SU-DHL-6 (cell line): Measurements from ENCODE around the gene ADAMTS17.

Experiments
- H2AFZ ChIP-seq: fragments of 200-600 bp; sonication (generic); 2 replicates; pipeline ENCODE4 v1.6.1; 2014; ENCODE audit warnings: low read depth, mild to moderate bottlenecking, moderate library complexity, mixed read lengths, antibody characterized with exemption, low read length; ENCODE audit not compliant: severe bottlenecking
- H3F3A ChIP-seq: fragments of 200-600 bp; shearing (Covaris generic); 2 replicates; pipeline ENCODE4 v1.6.0; 2016; ENCODE audit warnings: antibody characterized with exemption, mild to moderate bottlenecking; ENCODE audit not compliant: insufficient read depth
- H3K27ac ChIP-seq: fragments of 200-600 bp; sonication (generic); 2 replicates; pipeline ENCODE4 v1.5.1; 2016; ENCODE audit warnings: low read depth, mild to moderate bottlenecking, low read length, moderate library complexity, mixed read lengths
- H3K27me3 ChIP-seq: fragments of 200-600 bp; sonication (generic), shearing (Covaris generic); 2 replicates; pipeline ENCODE4 v1.6.0; 2014; ENCODE audit warnings: mild to moderate bottlenecking, low read length
- H3K36me3 ChIP-seq: fragments of 200-600 bp; sonication (generic); 2 replicates; pipeline ENCODE4 v1.6.1; 2014; ENCODE audit warnings: mild to moderate bottlenecking, low read length, mixed read lengths
- H3K4me2 ChIP-seq: fragments of 300-600, 200-600 bp; shearing (Covaris generic), sonication (generic); 2 replicates; pipeline ENCODE4 v1.6.0; 2014; ENCODE audit warnings: low read length, low read depth, mild to moderate bottlenecking; ENCODE audit not compliant: poor library complexity, severe bottlenecking
- H3K4me3 ChIP-seq: fragments of 200-600 bp; sonication (generic); 2 replicates; pipeline ENCODE4 v1.5.1; 2014; ENCODE audit warnings: antibody characterized with exemption, low read length, mild to moderate bottlenecking, mixed read lengths; ENCODE audit not compliant: insufficient read depth, poor library complexity, severe bottlenecking
- H3K79me2 ChIP-seq: fragments of 200-600 bp; sonication (generic); 2 replicates; pipeline ENCODE4 v1.6.1; 2014; ENCODE audit warnings: mild to moderate bottlenecking, low read length, moderate library complexity; ENCODE audit not compliant: insufficient read depth
- H3K9ac ChIP-seq: fragments of 200-600 bp; sonication (generic); 2 replicates; pipeline ENCODE4 v1.7.0; 2014; ENCODE audit warnings: mild to moderate bottlenecking, low read length
- H3K9me2 ChIP-seq: fragments of 200-600 bp; sonication (generic); replicated peaks from 2 replicates; pipeline ENCODE4 v1.6.1; 2014; ENCODE audit warnings: low read length; ENCODE audit not compliant: insufficient read depth
- H3K9me3 ChIP-seq: fragments of 200-600 bp; sonication (generic); 2 replicates; pipeline ENCODE4 v1.6.1; 2014; ENCODE audit warnings: low read length, mixed read lengths; ENCODE audit not compliant: insufficient read depth
- H4K20me1 ChIP-seq: fragments of 200-600 bp; sonication (generic); 2 replicates; pipeline ENCODE4 v1.6.1; 2014; ENCODE audit warnings: low read depth, mild to moderate bottlenecking, antibody characterized with exemption, low read length, moderate library complexity, mixed read lengths
- CTCF ChIP-seq: fragments of 200-600 bp; sonication (generic); IDR thresholded peaks from one replicate; pipeline ENCODE4 v1.5.1; 2017; ENCODE audit warnings: antibody characterized with exemption, mild to moderate bottlenecking, low read length, moderate library complexity; ENCODE audit not compliant: insufficient read depth, poor library complexity, severe bottlenecking
- EZH2phosphoT487 ChIP-seq: fragments of 200-600 bp; sonication (generic), shearing (Covaris generic); conservative IDR thresholded peaks from 2 replicates; pipeline ENCODE4 v1.6.1; 2018; ENCODE audit warnings: mild to moderate bottlenecking, antibody characterized with exemption, low read length, moderate library complexity, mixed read lengths

The ADAMTS17 gene

GRCh38 chr15:100038736-100039135, 303.0 kb downstream of the ADAMTS17 start:
- H3K27ac ChIP-seq, result no peak overlapping the region
- H3K4me3 ChIP-seq, result no peak overlapping the region
- H3K36me3 ChIP-seq, result no peaks in the 10 kb centered on the region
- H3K9ac ChIP-seq, result no peak overlapping the region
- no peaks in the 10 kb centered on the region for H3K9me3 ChIP-seq
- no peaks in the 10 kb centered on the region for H3K79me2 ChIP-seq
- H3K27me3 ChIP-seq, result no peaks in the 10 kb centered on the region
- H4K20me1 ChIP-seq, result no peaks in the 10 kb centered on the region
- no peaks in the 10 kb centered on the region for H3F3A ChIP-seq
- H3K4me2 ChIP-seq, result no peak overlapping the region
- no peaks in the 10 kb centered on the region for H3K9me2 ChIP-seq
- TF ChIP-seq CTCF (no peak), EZH2phosphoT487 (no peak)
- no peak overlapping the region for H2AFZ ChIP-seq

GRCh38 chr15:100037901-100038300, 303.9 kb downstream of the ADAMTS17 start:
- no peaks in the 10 kb centered on the region for H4K20me1 ChIP-seq
- no peaks in the 10 kb centered on the region for H3F3A ChIP-seq
- H3K4me2 ChIP-seq, result no peak overlapping the region
- TF ChIP-seq CTCF (no peak), EZH2phosphoT487 (no peak)
- H3K9ac ChIP-seq, result no peak overlapping the region
- no peak overlapping the region for H3K27ac ChIP-seq
- H2AFZ ChIP-seq, result no peak overlapping the region
- no peaks in the 10 kb centered on the region for H3K36me3 ChIP-seq
- H3K9me2 ChIP-seq, result no peaks in the 10 kb centered on the region
- no peak overlapping the region for H3K4me3 ChIP-seq
- no peaks in the 10 kb centered on the region for H3K79me2 ChIP-seq
- H3K27me3 ChIP-seq, result no peaks in the 10 kb centered on the region
- no peaks in the 10 kb centered on the region for H3K9me3 ChIP-seq

GRCh38 chr15:100036015-100036414, 305.8 kb downstream of the ADAMTS17 start:
- TF ChIP-seq EZH2phosphoT487 (no peak), CTCF (no peak)
- Histone ChIP-seq H3K36me3 (no peaks in the 10 kb centered on the region), H3K79me2 (no peaks in the 10 kb centered on the region), H3K9me3 (no peaks in the 10 kb centered on the region), H3F3A (no peaks in the 10 kb centered on the region), H4K20me1 (no peaks in the 10 kb centered on the region), H3K9ac (no peak overlapping the region), H3K4me2 (no peak overlapping the region), H3K27me3 (no peaks in the 10 kb centered on the region), H3K27ac (no peak overlapping the region), H3K9me2 (no peaks in the 10 kb centered on the region), H2AFZ (no peak overlapping the region), H3K4me3 (no peak overlapping the region)

GRCh38 chr15:100034191-100034590, 307.6 kb downstream of the ADAMTS17 start:
- Histone ChIP-seq H3F3A (no peaks in the 10 kb centered on the region), H3K27me3 (no peaks in the 10 kb centered on the region), H4K20me1 (no peaks in the 10 kb centered on the region), H3K36me3 (no peaks in the 10 kb centered on the region), H3K27ac (no peak overlapping the region), H3K9me3 (no peaks in the 10 kb centered on the region), H3K9ac (no peak overlapping the region), H3K9me2 (no peaks in the 10 kb centered on the region), H3K4me2 (no peak overlapping the region), H3K4me3 (no peak overlapping the region), H3K79me2 (no peaks in the 10 kb centered on the region), H2AFZ (no peak overlapping the region)
- no peak for TF ChIP-seq CTCF
- no peak for TF ChIP-seq EZH2phosphoT487
